ENCODE measurements around the gene NKAIN4.

The NKAIN4 gene

DNA sequence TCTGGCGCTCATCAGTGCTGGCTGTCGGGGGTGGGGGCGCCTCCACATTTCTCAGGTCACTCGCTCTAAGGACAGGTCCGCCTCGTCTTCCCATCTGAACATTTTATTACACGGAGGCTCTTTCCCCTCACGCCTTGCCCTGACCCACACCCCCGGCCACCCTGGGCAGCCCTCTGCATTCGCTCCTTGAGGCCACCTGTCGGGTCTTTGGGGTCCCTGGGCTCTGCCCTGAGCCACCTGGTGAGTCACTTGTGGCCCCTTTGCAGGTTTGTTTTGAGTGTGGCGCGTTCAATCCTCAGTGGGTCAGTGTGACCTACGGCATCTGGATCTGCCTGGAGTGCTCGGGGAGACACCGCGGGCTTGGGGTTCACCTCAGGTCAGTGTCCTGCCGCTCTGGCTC is 21.6 kb upstream of the NKAIN4 start:
- CTCF ChIA-PET: interaction anchor here (1.5 to 1.6 kb wide), 2 partner anchors 13 to 53 kb away, joined by 4 to 5 read pairs; no protein-coding TSS in a partner anchor
- no peak for DNase-seq (ENCODE audit: low spot score)
- TF ChIP-seq, protein P1, sequence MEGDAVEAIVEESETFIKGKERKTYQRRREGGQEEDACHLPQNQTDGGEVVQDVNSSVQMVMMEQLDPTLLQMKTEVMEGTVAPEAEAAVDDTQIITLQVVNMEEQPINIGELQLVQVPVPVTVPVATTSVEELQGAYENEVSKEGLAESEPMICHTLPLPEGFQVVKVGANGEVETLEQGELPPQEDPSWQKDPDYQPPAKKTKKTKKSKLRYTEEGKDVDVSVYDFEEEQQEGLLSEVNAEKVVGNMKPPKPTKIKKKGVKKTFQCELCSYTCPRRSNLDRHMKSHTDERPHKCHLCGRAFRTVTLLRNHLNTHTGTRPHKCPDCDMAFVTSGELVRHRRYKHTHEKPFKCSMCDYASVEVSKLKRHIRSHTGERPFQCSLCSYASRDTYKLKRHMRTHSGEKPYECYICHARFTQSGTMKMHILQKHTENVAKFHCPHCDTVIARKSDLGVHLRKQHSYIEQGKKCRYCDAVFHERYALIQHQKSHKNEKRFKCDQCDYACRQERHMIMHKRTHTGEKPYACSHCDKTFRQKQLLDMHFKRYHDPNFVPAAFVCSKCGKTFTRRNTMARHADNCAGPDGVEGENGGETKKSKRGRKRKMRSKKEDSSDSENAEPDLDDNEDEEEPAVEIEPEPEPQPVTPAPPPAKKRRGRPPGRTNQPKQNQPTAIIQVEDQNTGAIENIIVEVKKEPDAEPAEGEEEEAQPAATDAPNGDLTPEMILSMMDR (conservative IDR thresholded peaks at IDR 0.05; ENCODE audit: low read depth): no peak
- POLR2A ChIA-PET (ENCODE audit: low non-redundant PET): no interaction called here
- no peak overlapping the region for H3K27ac ChIP-seq

DNA sequence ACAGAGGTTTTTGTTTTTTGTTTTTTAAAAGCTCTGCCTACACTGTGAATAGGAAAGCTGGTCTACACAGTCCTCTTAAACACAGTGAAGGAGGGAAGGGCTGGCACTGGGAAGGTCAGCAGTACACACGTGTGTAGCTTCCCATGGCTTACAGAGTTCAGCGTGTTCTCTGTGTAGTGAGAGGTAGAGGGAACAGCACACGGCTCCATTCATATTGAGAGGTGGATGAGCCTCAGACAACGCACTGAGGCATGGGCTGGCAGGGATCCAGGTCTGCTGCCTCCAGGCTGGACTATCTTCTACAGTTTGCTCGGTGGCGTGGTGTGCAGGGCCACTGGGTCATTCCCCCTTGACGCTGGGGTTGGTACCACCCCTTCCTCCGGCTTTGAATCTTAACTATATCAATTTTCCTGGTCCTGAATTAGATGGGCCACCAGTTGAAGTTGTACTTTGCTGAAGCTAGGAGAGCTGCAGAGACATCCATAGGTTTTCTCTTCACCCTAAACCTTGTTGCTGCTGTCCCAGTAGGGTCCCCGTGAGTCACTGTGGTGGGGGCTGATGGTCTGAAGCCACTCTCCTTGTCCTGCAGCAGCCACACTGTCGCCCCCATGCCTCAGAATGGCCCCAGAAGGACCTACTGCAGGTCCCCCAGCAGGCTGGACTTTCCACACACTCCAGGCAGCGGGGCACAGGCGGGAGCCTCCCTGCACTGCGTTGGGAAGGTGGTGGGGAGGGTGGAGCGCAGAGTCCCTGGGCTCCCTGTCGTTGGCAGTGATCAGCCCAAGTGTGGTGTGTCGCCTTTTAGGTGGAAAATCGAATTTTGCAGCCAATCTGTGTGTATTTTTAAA is 20.3 kb upstream of the NKAIN4 start:
- peak overlapping the region; percentile 37 for H3K27ac ChIP-seq
- DNase-seq (ENCODE audit: low spot score): no peak
- TF ChIP-seq, protein P1 (conservative IDR thresholded peaks at IDR 0.05; ENCODE audit: low read depth): no peak
- CTCF ChIA-PET: interaction anchor here (0.7 to 2.4 kb wide), 2 partner anchors 16 to 51 kb away, joined by 4 to 13 read pairs; no protein-coding TSS in a partner anchor
- POLR2A ChIA-PET (ENCODE audit: low non-redundant PET): no interaction called here

DNA sequence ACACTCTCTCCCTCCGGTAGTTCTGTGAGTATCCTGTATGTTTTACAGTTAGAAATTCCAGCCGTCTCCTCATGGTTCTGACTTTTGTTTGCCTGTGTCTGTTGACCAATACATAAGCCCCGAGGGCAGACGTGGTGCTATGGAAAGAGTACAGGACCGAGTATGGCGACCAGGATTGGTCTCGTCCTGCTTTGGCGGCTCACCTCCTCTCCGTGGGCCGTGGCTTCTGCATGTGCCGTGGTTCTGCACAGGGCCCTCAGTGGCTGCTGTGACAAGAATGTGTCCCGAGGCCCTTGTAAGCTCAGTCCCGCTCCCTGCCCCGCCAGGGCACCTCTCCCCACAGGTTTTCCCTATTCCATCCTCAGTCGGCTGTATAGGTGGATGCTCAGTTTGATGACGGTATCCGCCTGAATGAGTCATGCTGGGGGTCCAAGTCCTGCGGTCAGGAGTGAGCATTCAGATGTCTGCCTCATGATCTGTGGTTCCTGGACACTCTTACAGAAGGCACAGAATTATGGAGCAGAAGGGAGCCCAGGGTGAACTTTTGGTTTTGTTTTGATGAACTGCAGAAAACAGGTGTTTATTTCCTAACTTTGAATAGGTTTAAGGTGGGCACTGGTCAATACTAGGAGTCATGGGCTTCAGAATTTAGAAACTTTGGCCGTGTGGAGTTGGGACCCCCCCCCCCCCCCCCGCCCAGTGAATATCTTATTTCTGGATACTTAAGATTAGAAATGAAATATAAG is 19.5 kb upstream of the NKAIN4 start:
- POLR2A ChIA-PET (ENCODE audit: low non-redundant PET): no interaction called here
- TF ChIP-seq, protein P1 (conservative IDR thresholded peaks at IDR 0.05; ENCODE audit: low read depth): no peak
- CTCF ChIA-PET: interaction anchor here (2.4 kb wide), 1 partner anchor 50 kb away, joined by 13 read pairs; no protein-coding TSS in a partner anchor
- peak; percentile 82 for DNase-seq (ENCODE audit: low spot score)
- H3K27ac ChIP-seq: peak overlapping the region; percentile 63

DNA sequence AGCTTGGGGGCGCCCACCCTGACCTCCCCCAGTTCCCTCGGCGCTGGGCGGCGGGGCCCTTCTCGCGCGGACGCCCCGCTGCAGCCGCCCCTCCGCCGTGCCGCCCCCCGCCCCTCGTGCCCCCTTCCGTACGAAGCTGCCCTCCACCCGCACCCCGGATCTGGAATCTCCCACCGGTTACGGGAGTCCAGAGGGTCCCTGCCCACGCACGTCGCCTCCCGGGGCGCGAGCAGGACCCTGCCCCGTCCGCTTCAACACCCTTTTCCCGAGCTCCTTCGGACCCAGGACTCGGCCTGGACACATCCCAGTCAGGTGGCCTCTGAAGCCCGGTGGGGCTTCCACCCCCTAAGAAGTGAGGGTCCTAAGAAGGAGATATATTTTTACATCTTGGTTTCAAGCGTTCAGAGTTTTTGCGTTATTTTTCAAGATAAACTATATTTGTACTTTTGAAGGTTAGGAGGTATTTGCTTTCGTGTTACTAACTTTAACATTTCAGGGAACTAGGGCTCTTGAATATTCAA is 18.9 kb upstream of the NKAIN4 start:
- DNase-seq (ENCODE audit: low spot score): no peak
- peak overlapping the region; percentile 63 for H3K27ac ChIP-seq
- ChIA-PET POLR2A (ENCODE audit: low non-redundant PET) (interaction anchor here (0.6 to 0.9 kb wide), 2 partner anchors 20 to 50 kb away, joined by 3 to 4 read pairs; no protein-coding TSS in a partner anchor), CTCF (interaction anchor here (0.5 to 2.4 kb wide), 6 partner anchors 21 to 110 kb away, joined by 3 to 13 read pairs (median 4); no protein-coding TSS in a partner anchor)
- TF ChIP-seq, protein P1 (conservative IDR thresholded peaks at IDR 0.05; ENCODE audit: low read depth): no peak

DNA sequence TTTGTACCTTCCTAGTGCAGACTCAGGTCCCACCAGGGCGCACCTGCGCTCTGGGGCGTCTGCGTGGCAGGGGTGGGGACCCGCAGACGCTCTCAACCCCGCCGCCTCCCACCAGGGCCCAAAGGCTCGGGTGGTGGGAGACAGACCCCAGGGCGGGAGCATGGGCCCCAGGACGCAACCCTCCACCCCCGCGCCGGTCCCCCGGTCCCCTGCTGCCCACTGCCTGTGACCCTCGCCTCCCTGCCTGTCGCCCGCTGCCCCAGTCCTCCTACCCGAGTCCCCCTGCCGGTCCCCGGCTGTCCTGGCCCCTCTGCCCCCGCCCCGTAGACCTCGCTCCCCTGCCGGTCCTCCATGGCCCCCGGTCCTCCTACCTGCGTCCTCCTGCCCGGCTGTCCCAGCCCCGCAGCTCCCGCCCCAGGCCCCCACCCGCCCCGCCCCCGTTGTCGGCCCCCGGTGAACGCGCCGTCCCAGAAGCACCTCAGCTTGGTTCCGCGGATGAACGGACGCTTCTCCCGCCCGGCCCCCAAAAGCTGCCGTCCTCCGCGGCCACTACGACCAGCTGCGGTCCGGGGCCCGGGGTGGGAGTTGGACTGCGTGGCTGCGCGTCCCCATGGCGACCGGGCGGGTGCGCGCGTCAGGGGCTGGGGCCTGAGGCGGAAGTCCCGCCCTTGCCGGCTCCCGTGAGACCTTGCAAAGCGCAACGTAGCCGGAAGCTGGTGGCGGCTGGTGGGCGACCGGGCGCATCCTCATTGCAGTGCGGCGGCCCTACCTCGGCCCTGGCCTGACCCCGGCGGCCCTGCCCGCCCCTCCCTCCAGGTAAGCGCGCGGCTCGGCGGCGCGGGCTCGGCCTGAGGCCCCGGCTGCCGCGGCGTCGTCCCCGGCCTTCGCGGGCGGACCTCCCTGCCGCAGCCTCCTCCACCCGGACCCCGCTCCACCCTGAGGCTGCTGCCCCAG is 18.1 kb upstream of the NKAIN4 start, which contains the start of gene ARFGAP1:
Gene ARFGAP1, plus strand, starts transcription at position 709 of the 954 bp plus-strand sequence. CDS start 2,768 bp downstream, outside the sequence.
- ChIA-PET CTCF (interaction anchor here (0.5 to 2.4 kb wide), 12 partner anchors 21 to 372 kb away, joined by 3 to 13 read pairs (median 3); partner anchors contain the start of gene BIRC7), POLR2A (ENCODE audit: low non-redundant PET) (interaction anchor here (0.6 to 0.9 kb wide), 2 partner anchors 19 to 49 kb away, joined by 3 to 4 read pairs; no protein-coding TSS in a partner anchor)
- peak; percentile 96 for DNase-seq (ENCODE audit: low spot score)
- peak within 1 kb of the TSS; percentile 63 for H3K27ac ChIP-seq
- TF ChIP-seq, protein P1 (conservative IDR thresholded peaks at IDR 0.05; ENCODE audit: low read depth): no peak
